Neuron (in vitro differentiated cells): ENCODE results near the gene FAH.
A peak's percentile ranks its signal among the peaks of the same experiment; 100 is the strongest.

Source experiments
- H2AFZ ChIP-seq: one replicate; pipeline ENCODE4 v1.6.1; 2013; ENCODE audit warnings: low read depth, mild to moderate bottlenecking, inconsistent platforms, low read length, moderate library complexity
- H3K27me3 ChIP-seq: one replicate; pipeline ENCODE4 v1.6.1; 2013; ENCODE audit warnings: low read length; ENCODE audit not compliant: insufficient read depth
- H3K36me3 ChIP-seq: one replicate; pipeline ENCODE4 v1.6.1; 2013; ENCODE audit warnings: low read length; ENCODE audit not compliant: insufficient read depth
- H3K4me1 ChIP-seq: one replicate; pipeline ENCODE4 v1.6.1; 2013; ENCODE audit warnings: low read length; ENCODE audit not compliant: insufficient read depth
- H3K4me3 ChIP-seq: 2 replicates; pipeline ENCODE4 v1.5.1; 2013; ENCODE audit warnings: mild to moderate bottlenecking, low read length, moderate library complexity
- H3K9me3 ChIP-seq: one replicate; pipeline ENCODE4 v1.6.1; 2013; ENCODE audit warnings: low read length

The FAH gene

DNA sequence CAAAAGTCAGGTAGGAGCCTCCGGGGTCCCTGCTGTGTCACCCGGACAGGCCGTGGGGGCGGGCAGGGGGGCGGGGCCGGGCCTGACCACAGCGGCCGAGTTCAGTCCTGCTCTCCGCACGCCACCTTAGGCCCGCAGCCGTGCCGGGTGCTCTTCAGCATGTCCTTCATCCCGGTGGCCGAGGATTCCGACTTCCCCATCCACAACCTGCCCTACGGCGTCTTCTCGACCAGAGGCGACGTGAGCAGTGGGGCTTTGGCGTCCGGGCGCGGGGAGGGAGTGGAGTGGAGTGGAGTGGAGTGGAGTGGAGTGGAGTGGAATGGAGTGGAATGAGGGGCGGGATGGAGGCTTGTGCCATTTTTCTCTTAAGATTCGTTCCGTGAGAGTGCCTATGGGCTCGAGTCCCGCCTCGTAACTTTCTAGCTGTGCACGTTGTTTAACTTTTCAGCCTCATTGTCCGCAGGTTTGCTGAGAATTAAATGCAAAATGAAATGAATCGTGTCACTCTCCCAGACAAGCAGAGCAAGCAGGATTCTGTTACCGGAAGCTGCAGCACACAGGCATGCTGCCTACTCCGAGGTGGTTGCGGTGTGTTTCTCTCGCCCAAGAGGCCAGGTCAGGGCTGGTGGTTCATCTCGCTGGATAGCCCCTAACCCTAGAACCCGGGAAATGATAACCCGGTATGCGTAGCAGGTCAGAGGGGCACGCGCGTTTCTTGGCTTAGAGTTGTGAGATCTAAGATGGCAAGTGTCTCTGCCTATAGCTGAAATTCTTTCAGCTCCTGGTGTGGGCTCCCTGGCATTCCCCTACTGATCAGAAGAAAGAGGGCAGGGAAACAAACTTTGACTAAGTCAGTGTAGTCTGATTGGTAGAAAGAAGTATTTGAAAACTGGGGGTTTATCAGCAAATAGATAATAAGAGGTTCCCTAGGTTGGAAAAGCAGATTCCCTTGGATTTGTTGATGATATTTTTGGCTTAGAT, at the start of gene FAH:
Gene FAH (plus strand): TSS at position 104 of the 981 bp plus-strand sequence. CDS start 56 bp downstream, at position 160.
- Histone ChIP-seq H3K4me1 (peaks cover 17% of the 10 kb centered on the region), H3K4me3 (peak within 1 kb of the TSS; percentile 52), H3K9me3 (no peaks in the 10 kb centered on the region), H2AFZ (peak within 1 kb of the TSS; percentile 58), H3K36me3 (no peaks in the 10 kb centered on the region), H3K27me3 (no peaks in the 10 kb centered on the region)

DNA sequence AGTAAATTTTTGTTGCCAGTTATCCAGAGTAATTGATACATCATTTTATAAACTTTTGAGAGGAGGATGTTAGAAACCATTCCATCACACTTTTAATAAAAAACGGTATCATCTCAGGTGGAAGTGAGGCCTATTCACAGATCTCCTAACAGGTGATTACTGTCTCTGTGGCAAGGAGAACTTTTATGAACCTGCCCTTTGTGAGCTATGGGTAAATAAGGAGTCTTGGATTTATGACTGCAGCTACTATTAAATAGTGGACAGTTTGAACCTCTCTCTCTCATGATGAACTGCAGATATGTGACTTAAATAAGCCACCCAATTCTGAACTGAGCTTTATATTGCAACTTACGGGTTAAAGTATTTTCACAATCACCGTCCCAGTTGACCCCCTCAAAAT, 47.6 kb upstream of the FAH start:
- Histone ChIP-seq H3K36me3 (no peaks in the 10 kb centered on the region), H3K9me3 (peaks cover 2% of the 10 kb centered on the region), H3K27me3 (no peaks in the 10 kb centered on the region)

DNA sequence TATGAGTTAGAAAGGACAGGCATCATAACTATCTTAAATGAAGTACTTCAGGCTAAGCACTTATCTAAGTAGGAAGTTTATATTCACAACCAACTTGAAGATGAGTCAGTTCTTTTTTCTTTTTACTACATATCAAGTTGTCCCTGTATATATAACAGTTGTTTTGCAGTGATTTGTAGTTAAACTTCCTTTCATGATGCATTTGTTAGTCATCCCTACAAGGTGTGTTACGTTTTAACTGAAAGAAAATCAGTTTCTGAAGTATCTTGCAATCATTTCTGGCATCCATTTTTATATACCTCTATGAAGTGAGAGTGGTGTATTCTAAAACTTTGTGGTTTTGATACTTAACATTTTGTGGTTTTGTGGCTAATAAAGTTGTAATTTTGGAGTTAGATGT, 47.2 kb upstream of the FAH start:
- H3K27me3 ChIP-seq: no peaks in the 10 kb centered on the region
- peaks cover 2% of the 10 kb centered on the region for H3K9me3 ChIP-seq
- no peak overlapping the region for H2AFZ ChIP-seq
- H3K4me3 ChIP-seq: no peak overlapping the region
- H3K4me1 ChIP-seq: no peaks in the 10 kb centered on the region
- no peaks in the 10 kb centered on the region for H3K36me3 ChIP-seq

More for the DNA sequence above, 47.6 kb upstream of the FAH start:
- H3K4me1 ChIP-seq: no peaks in the 10 kb centered on the region
- H3K4me3 ChIP-seq: no peak overlapping the region
- H2AFZ ChIP-seq: no peak overlapping the region

DNA sequence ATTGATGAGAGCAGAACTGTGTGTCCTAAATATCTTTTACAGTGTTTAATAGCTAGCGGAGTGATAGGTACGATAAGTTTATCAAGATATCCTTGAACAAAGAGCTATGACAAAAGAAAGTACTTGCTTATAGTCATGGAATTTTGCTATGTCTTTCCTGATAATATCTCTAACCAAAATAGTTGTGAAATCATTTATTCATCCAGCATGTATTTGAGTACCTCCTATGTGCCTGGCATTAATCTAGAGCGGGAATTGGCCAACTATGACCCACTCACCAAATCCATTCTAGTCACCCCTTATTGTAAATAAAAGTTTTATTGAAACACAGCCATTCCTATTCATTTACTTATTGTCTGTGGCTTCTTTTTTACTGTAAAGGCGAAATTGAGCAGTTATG, 46.7 kb upstream of the FAH start:
- H3K36me3 ChIP-seq: no peaks in the 10 kb centered on the region
- no peak overlapping the region for H3K4me3 ChIP-seq
- peaks cover 2% of the 10 kb centered on the region for H3K9me3 ChIP-seq
- no peak overlapping the region for H2AFZ ChIP-seq
- H3K4me1 ChIP-seq: no peaks in the 10 kb centered on the region
- H3K27me3 ChIP-seq: no peaks in the 10 kb centered on the region

DNA sequence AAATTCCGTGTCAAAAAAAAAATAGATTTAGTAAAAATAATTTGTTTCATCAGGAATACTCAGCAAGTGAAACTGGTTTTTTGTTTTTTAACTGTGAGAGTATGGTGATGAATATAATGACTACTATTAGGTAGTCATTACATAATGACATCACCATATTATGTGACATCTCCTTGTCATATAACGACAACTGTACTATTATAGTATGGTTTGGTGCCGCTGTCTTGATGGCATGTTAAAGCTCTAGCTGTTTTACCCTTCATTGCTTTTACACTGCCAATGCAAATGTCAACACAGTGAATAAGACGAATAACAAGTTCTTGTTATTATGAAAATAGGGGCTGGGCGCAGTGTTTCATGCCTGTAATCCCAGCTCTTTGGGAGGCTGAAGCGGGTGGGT, 45.6 kb upstream of the FAH start:
- Histone ChIP-seq H3K36me3 (no peaks in the 10 kb centered on the region), H2AFZ (no peak overlapping the region), H3K27me3 (no peaks in the 10 kb centered on the region), H3K4me1 (no peaks in the 10 kb centered on the region), H3K9me3 (peaks cover 2% of the 10 kb centered on the region), H3K4me3 (no peak overlapping the region)

DNA sequence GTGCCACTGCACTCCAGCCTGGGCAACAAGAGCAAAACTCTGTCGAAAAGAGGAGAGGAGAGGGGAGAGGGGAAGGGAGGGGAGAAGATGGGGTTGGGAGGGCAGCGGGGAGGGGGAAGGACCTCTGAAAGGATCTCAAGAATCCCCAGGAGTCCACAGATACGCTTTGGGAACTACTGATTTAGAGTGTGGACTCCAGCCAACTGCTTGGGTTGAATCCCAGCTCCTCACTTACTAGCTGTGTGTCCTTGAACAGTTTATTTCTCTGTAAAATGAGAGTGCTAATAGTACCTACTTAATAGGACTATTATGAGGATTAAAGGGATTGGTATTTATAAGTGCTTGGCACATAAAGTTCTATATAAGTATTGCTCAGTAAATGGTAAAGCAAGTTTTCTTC, 45.0 kb upstream of the FAH start:
- Histone ChIP-seq H3K4me1 (no peaks in the 10 kb centered on the region), H3K4me3 (no peak overlapping the region), H3K27me3 (no peaks in the 10 kb centered on the region), H3K36me3 (no peaks in the 10 kb centered on the region), H3K9me3 (peaks cover 2% of the 10 kb centered on the region), H2AFZ (no peak overlapping the region)

DNA sequence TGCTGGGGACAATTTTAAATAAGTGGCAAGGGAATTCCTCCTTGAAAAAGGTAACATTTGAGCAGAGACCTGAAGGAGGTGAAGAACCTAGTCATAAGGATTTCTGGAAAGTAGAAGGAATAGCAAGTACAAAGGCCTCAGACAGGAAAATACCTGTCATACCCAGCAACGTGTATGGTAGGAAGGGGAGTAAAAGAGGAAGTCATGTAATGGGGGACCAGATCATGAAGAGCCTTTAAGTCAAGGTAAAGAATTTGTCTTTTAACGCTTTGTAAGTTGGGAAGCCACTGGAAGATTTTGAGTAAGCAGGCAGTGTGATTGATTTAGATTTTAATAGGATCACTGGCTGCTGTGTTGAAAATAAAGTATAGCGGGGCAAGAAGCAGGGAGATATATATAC, 43.4 kb upstream of the FAH start:
- no peaks in the 10 kb centered on the region for H3K36me3 ChIP-seq
- H3K4me1 ChIP-seq: no peaks in the 10 kb centered on the region
- no peaks in the 10 kb centered on the region for H3K27me3 ChIP-seq
- H3K4me3 ChIP-seq: no peak overlapping the region
- no peak overlapping the region for H2AFZ ChIP-seq
- no peaks in the 10 kb centered on the region for H3K9me3 ChIP-seq

DNA sequence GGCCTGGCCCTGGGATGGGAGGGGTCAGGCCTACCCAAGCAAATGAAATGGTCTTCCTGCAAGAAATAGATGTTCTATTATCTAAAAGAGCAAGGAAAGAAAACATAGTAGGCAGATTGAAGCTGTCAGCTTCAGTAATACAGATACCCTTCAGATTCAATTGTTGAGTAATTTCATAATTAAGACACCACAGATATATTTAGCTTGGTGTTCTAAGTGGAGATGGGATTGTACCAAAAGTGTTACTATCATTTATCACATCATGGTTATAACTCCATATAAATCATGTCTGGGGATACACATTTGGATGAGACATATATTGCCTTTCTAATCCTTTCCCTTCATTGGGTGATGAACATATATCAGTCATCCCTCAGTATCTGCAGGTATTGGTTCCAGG, 41.9 kb upstream of the FAH start:
- H3K9me3 ChIP-seq: no peaks in the 10 kb centered on the region
- H3K4me3 ChIP-seq: no peak overlapping the region
- H3K27me3 ChIP-seq: no peaks in the 10 kb centered on the region
- H2AFZ ChIP-seq: no peak overlapping the region
- no peaks in the 10 kb centered on the region for H3K4me1 ChIP-seq
- no peaks in the 10 kb centered on the region for H3K36me3 ChIP-seq

DNA sequence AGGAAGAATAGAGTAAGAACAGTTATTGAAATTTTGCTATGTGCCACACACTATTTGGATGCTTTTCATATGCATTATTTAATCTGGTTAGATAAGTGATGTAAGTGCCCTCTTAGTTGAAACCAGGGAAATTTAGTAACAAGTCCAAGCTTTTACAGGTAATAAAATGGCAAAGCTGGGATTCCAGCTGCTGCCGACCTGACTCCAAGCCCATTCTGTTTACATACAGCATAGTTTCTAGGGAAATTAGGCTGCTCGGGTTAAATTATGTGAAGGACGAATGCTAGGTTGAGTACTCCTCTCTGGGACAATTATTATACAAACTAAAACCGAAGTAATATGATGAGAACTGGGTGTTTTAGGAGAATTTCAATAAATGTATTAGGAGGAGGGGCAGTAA, 38.7 kb upstream of the FAH start:
- no peaks in the 10 kb centered on the region for H3K36me3 ChIP-seq
- no peak overlapping the region for H2AFZ ChIP-seq
- no peaks in the 10 kb centered on the region for H3K27me3 ChIP-seq
- H3K9me3 ChIP-seq: no peaks in the 10 kb centered on the region
- no peak overlapping the region for H3K4me3 ChIP-seq
- no peaks in the 10 kb centered on the region for H3K4me1 ChIP-seq

DNA sequence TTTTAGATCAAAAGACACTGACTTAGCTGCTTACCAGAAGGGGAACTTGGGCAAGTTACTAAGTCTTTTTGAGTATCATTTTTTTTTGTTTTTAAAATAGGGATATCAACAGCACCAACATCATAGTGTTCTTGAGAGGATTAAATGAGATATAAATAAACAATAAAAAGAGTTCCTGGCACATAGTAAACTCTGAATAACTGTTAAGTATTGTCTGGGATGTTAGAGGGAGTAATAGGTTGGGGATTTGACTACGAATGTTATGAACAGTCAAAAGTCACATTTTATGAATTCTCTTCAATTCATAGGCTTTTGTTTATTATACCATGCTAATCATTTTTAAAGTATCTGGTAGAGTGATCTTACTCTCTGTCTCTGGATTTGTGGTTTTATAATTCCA, 37.8 kb upstream of the FAH start:
- Histone ChIP-seq H3K9me3 (no peaks in the 10 kb centered on the region), H3K4me3 (no peak overlapping the region), H3K4me1 (no peaks in the 10 kb centered on the region), H3K36me3 (no peaks in the 10 kb centered on the region), H3K27me3 (no peaks in the 10 kb centered on the region), H2AFZ (no peak overlapping the region)

DNA sequence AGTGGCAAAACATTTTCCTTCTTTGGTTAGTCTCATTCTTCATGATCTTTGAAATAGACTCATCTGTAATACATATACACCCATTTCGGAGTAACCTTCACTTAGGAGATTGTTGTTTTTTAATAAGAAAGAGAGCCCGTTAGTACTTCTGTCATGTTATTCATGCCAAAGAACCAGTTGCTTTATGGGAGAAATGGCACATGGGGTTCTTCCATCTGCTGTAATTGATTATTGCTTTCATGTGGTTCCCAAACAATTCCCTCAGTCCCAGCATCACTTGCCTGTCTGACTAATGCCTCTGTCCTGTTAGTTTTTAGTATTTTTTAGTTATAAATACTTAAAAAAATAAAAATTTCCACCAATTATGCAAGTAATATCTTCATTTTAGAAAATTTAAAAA, 33.8 kb upstream of the FAH start:
- peaks cover 2% of the 10 kb centered on the region for H3K9me3 ChIP-seq
- H2AFZ ChIP-seq: no peak overlapping the region
- H3K4me3 ChIP-seq: no peak overlapping the region
- H3K36me3 ChIP-seq: peaks cover 20% of the 10 kb centered on the region
- no peaks in the 10 kb centered on the region for H3K27me3 ChIP-seq
- H3K4me1 ChIP-seq: no peaks in the 10 kb centered on the region

DNA sequence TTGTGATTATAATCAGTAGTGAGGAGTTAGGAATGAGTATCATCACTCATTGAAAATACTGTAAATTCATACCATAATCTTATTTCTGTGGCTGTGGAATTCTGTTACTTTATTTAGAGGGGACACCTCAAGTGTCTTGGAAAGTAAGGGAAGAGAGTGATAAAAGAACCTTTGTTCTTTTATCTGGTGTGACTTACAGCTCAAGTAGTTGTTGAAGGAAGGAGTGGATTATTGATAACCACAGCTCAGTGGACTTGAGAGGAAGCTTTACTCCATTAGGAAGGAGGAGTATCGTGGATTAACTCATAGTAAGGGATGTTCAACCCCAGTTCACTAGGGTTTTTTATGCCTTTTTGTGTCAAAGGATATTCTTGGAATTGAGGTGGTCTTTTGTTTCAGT, 32.2 kb upstream of the FAH start:
- Histone ChIP-seq H3K27me3 (no peaks in the 10 kb centered on the region), H3K4me1 (no peaks in the 10 kb centered on the region), H3K4me3 (no peak overlapping the region), H3K36me3 (peaks cover 28% of the 10 kb centered on the region), H2AFZ (no peak overlapping the region), H3K9me3 (peaks cover 2% of the 10 kb centered on the region)

DNA sequence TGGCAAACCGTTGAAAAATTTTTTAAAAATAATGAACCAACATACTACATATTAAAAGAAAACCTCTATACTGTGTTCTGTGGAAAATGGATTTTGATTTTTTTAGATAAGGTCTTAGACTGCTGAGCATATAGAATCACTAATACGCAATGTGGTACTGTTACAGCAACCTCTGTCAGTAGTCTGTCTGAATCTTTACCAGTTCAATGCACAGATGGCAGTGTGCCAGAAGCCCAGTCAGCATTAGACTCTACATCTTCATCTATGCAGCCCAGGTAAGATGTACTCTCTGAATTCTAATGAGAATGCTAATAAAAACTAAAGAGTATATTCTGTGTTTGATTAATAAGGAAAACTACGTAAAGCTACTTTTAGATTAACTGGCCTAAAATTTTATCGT, 31.3 kb upstream of the FAH start:
- H3K36me3 ChIP-seq: peaks cover 38% of the 10 kb centered on the region
- no peak overlapping the region for H2AFZ ChIP-seq
- no peaks in the 10 kb centered on the region for H3K4me1 ChIP-seq
- H3K4me3 ChIP-seq: no peak overlapping the region
- H3K27me3 ChIP-seq: no peaks in the 10 kb centered on the region
- peaks cover 2% of the 10 kb centered on the region for H3K9me3 ChIP-seq

DNA sequence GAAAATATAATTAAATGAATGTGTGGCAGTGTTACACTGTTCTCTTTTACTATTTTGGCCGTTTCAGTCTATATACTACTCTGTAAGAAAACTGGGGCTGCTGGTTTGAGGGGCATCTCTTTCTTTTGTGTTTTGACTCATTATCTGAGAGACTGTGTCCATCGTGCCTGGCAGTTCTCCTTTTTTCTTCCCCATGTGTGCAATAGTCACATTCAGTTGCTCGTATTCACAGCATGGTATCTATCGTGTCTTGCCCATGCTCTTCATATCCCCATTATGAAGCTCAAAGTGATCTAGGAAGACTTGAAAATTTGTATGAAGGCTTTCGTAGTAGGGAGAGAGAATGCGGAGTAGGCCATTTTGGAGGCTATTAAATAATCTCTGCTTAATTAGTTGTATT, 29.8 kb upstream of the FAH start:
- Histone ChIP-seq H2AFZ (no peak overlapping the region), H3K4me3 (no peak overlapping the region), H3K36me3 (peaks cover 40% of the 10 kb centered on the region), H3K27me3 (no peaks in the 10 kb centered on the region), H3K9me3 (peaks cover 5% of the 10 kb centered on the region), H3K4me1 (no peaks in the 10 kb centered on the region)
